ENCODE data around the gene MITD1.

DNA sequence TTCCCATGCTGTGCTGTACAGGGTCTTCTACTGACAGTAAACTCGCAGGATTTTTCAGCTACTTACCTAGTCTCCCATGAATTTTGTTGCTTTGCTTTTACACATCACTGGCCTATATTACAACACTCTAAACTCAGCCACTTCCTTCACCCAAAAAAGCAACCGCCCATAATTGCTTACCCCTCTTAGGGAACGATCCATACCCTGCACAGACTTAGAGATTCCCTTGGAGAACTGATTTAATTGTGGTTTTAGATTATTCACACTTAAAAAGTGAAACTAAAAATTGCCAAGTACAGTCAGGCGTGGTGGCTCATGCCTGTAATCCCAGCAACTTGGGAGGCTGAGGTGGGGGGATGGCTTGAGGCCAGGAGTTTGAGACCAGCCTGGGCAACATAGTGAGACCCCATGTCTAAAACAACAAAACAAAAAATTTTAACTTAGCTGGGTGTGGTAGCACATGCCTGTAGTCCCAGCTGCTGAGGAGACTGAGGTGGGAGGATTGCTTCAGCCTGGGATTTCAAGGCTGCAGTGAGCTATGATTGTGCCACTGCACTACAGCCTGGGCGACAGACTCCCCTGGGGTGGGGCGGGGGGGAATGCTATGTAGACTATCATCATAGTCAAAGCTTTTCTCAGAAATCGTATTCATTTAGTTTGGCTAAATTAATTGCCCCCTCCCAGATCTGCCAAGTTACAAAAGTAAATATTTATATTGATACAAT is 19.4 kb upstream of the MITD1 start:
- TF ChIP-seq, protein P1, sequence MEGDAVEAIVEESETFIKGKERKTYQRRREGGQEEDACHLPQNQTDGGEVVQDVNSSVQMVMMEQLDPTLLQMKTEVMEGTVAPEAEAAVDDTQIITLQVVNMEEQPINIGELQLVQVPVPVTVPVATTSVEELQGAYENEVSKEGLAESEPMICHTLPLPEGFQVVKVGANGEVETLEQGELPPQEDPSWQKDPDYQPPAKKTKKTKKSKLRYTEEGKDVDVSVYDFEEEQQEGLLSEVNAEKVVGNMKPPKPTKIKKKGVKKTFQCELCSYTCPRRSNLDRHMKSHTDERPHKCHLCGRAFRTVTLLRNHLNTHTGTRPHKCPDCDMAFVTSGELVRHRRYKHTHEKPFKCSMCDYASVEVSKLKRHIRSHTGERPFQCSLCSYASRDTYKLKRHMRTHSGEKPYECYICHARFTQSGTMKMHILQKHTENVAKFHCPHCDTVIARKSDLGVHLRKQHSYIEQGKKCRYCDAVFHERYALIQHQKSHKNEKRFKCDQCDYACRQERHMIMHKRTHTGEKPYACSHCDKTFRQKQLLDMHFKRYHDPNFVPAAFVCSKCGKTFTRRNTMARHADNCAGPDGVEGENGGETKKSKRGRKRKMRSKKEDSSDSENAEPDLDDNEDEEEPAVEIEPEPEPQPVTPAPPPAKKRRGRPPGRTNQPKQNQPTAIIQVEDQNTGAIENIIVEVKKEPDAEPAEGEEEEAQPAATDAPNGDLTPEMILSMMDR (IDR thresholded peaks at IDR 0.05), result no peak
- TF ChIP-seq POLR2A (IDR thresholded peaks at IDR 0.05) (no peak), POLR2AphosphoS5 (IDR thresholded peaks at IDR 0.05) (no peak), EP300 (IDR thresholded peaks at IDR 0.05; ENCODE audit: low read depth) (no peak)
